Subcutaneous adipose tissue (tissue), 4 donors: ENCODE measurements around the gene CPN1. TPM values are rescaled to one million over a fixed set of nuclear protein-coding genes. Genes with fewer than 3 reads are reported as not detected.

Experiments used
- CTCF ChIP-seq: fragments of 450-650 bp; IDR thresholded peaks from one replicate; pipeline ENCODE4 v1.5.1; 2016; ENCODE audit warnings: low read depth, mild to moderate bottlenecking, control low read depth, antibody characterized with exemption, moderate library complexity
- total RNA-seq, 4 donors: library from RNA; depleted of rRNA; stranded (reverse); fragments of >200 nt; gene quantifications; one replicate each; pipeline ENCODE4 v1.1.0, GENCODE V29; 2016

The CPN1 gene
- total RNA-seq, 4 donors from 2014 or later = not detected

GRCh38 chr10:99993701-99994689, 87.7 kb downstream of the CPN1 start:
- no peak for TF ChIP-seq CTCF

Other genes with a start within 250 kb of the CPN1 start
- gene DNMBP, start 71.9 kb downstream of the CPN1 start, total RNA-seq = 10 to 100 TPM; 20.9 to 23.3 (median 21.5) TPM
- gene ERLIN1, start 104.2 kb upstream of the CPN1 start, total RNA-seq = 10 to 100 TPM; 22.6 to 43.9 (median 24.0) TPM
- gene CHUK, start 147.7 kb upstream of the CPN1 start, total RNA-seq = 10 to 100 TPM; 22.0 to 36.5 (median 22.6) TPM
- 10 to 100 TPM; 12.6 to 23.0 (median 17.0) TPM for gene CWF19L1, start 185.8 kb upstream of the CPN1 start, total RNA-seq
- 10 to 100 TPM; 11.3 to 52.9 (median 38.6) TPM for gene BLOC1S2, start 204.8 kb upstream of the CPN1 start, total RNA-seq
- gene PKD2L1, start 248.4 kb upstream of the CPN1 start, total RNA-seq = 1 to 10 TPM in 1 of 4 donors, not detected in 3; 1.2 TPM